H9 (cell line): ENCODE measurements around the gene MAJIN. TPM values are rescaled to one million over a fixed set of nuclear protein-coding genes. Genes with fewer than 3 reads are reported as not detected.

Experiments used
- DNase-seq: peaks from one replicate; pipeline ENCODE4 v3.0.0-alpha.2; 2017
- H2AFZ ChIP-seq: one replicate; pipeline ENCODE4 v1.6.1; 2013; ENCODE audit warnings: mild to moderate bottlenecking, low read length, control low read depth, moderate library complexity
- H2AK5ac ChIP-seq: 2 replicates; pipeline ENCODE4 v1.6.1; 2013; ENCODE audit warnings: low read length, control low read depth, mixed read lengths; ENCODE audit not compliant: insufficient read length
- H2BK120ac ChIP-seq: one replicate; pipeline ENCODE4 v1.6.1; 2013; ENCODE audit warnings: low read depth, mild to moderate bottlenecking, low read length, control low read depth, inconsistent platforms; ENCODE audit not compliant: poor library complexity, severe bottlenecking
- H2BK12ac ChIP-seq: 2 replicates; pipeline ENCODE4 v1.6.1; 2013; ENCODE audit warnings: low read length, control low read depth, mixed read lengths, low read depth; ENCODE audit not compliant: insufficient read length
- H2BK15ac ChIP-seq: 2 replicates; pipeline ENCODE4 v1.6.1; 2013; ENCODE audit warnings: low read depth, low read length, control low read depth
- H2BK20ac ChIP-seq: one replicate; pipeline ENCODE4 v1.6.1; 2013; ENCODE audit warnings: low read depth, mild to moderate bottlenecking, low read length, control low read depth, inconsistent platforms; ENCODE audit not compliant: poor library complexity, severe bottlenecking
- H2BK5ac ChIP-seq: 2 replicates; pipeline ENCODE4 v1.6.1; 2013; ENCODE audit warnings: low read length, control low read depth, mixed read lengths; ENCODE audit not compliant: insufficient read length
- H3K14ac ChIP-seq: 2 replicates; pipeline ENCODE4 v1.6.1; 2013; ENCODE audit warnings: low read length, control low read depth; ENCODE audit not compliant: insufficient read depth
- H3K18ac ChIP-seq: 2 replicates; pipeline ENCODE4 v1.6.1; 2013; ENCODE audit warnings: low read depth, mild to moderate bottlenecking, mixed read lengths, low read length, control low read depth; ENCODE audit not compliant: insufficient read length
- H3K23ac ChIP-seq: 2 replicates; pipeline ENCODE4 v1.6.1; 2013; ENCODE audit warnings: low read length, control low read depth, mixed read lengths, low read depth; ENCODE audit not compliant: insufficient read length
- H3K23me2 ChIP-seq: 2 replicates; pipeline ENCODE4 v1.6.1; 2013; ENCODE audit warnings: low read depth, mild to moderate bottlenecking, mixed read lengths, low read length, control low read depth; ENCODE audit not compliant: insufficient read length, poor library complexity, severe bottlenecking
- H3K27ac ChIP-seq: 2 replicates; pipeline ENCODE4 v1.5.1; 2013; ENCODE audit warnings: low read length, control low read depth, mixed read lengths, low read depth; ENCODE audit not compliant: insufficient read length
- H3K27me3 ChIP-seq: 2 replicates; pipeline ENCODE4 v1.6.1; 2013; ENCODE audit warnings: low read length, control low read depth, inconsistent platforms; ENCODE audit not compliant: insufficient read depth
- H3K4ac ChIP-seq: 2 replicates; pipeline ENCODE4 v1.6.1; 2013; ENCODE audit warnings: low read depth, mild to moderate bottlenecking, control low read depth, inconsistent platforms, low read length, moderate library complexity
- H3K4me1 ChIP-seq: 2 replicates; pipeline ENCODE4 v1.6.1; 2013; ENCODE audit warnings: low read length, control low read depth, inconsistent platforms; ENCODE audit not compliant: insufficient read depth
- H3K4me2 ChIP-seq: 2 replicates; pipeline ENCODE4 v1.6.1; 2013; ENCODE audit warnings: low read length, control low read depth, mixed read lengths; ENCODE audit not compliant: insufficient read length, insufficient read depth
- H3K56ac ChIP-seq: 2 replicates; pipeline ENCODE4 v1.6.1; 2013; ENCODE audit warnings: low read depth, mild to moderate bottlenecking, mixed read lengths, low read length, control low read depth; ENCODE audit not compliant: insufficient read length
- H3K79me1 ChIP-seq: 2 replicates; pipeline ENCODE4 v1.6.1; 2013; ENCODE audit warnings: low read depth, mild to moderate bottlenecking, moderate library complexity, low read length, control low read depth, inconsistent platforms; ENCODE audit not compliant: insufficient read depth, poor library complexity, severe bottlenecking
- H3K79me2 ChIP-seq: 2 replicates; pipeline ENCODE4 v1.6.1; 2013; ENCODE audit warnings: low read length, control low read depth, inconsistent platforms; ENCODE audit not compliant: insufficient read depth
- H3K9ac ChIP-seq: 2 replicates; pipeline ENCODE4 v1.6.1; 2013; ENCODE audit warnings: low read length, control low read depth, mixed read lengths; ENCODE audit not compliant: insufficient read length; ENCODE audit errors: extremely low read depth
- H3K9me3 ChIP-seq: one replicate; pipeline ENCODE4 v1.6.1; 2013; ENCODE audit warnings: low read depth, low read length, inconsistent platforms; ENCODE audit not compliant: control insufficient read depth
- H3T11ph ChIP-seq: one replicate; pipeline ENCODE4 v1.6.1; 2013; ENCODE audit warnings: mild to moderate bottlenecking, low read length, control low read depth, inconsistent platforms
- H4K20me1 ChIP-seq: one replicate; pipeline ENCODE4 v1.6.1; 2013; ENCODE audit not compliant: control insufficient read depth, insufficient read length, insufficient read depth
- H4K5ac ChIP-seq: 2 replicates; pipeline ENCODE4 v1.6.1; 2013; ENCODE audit warnings: low read depth, mild to moderate bottlenecking, mixed read lengths, low read length, control low read depth; ENCODE audit not compliant: insufficient read length
- H4K8ac ChIP-seq: replicated peaks from 2 replicates; pipeline ENCODE4 v1.6.1; 2013; ENCODE audit warnings: low read length, control low read depth, mixed read lengths, low read depth; ENCODE audit not compliant: insufficient read length
- H4K91ac ChIP-seq: 2 replicates; pipeline ENCODE4 v1.6.1; 2013; ENCODE audit warnings: low read depth, mild to moderate bottlenecking, moderate library complexity, mixed read lengths, low read length, control low read depth; ENCODE audit not compliant: insufficient read length
- H3K27ac Mint-ChIP-seq, 3 experiments: 2 replicates in 2 of 3; 3 replicates in 1 of 3; pipeline ENCODE4 v1.8.0; 2020 to 2021; ENCODE audit warnings: mixed read lengths in 3 of 3, mild to moderate bottlenecking in 1 of 3, moderate library complexity in 1 of 3
- H3K27me3 Mint-ChIP-seq: 2 replicates; pipeline ENCODE4 v1.8.0; 2021; ENCODE audit warnings: low read depth, mild to moderate bottlenecking, moderate library complexity, mixed read lengths
- H3K36me3 Mint-ChIP-seq, 3 experiments: 2 replicates in 2 of 3; 3 replicates in 1 of 3; pipeline ENCODE4 v1.8.0; 2020 to 2021; ENCODE audit warnings: low read depth in 3 of 3, mixed read lengths in 3 of 3; ENCODE audit not compliant: insufficient read depth in 1 of 3
- H3K4me1 Mint-ChIP-seq, 2 experiments: 2 replicates each; pipeline ENCODE4 v1.8.0; 2020; ENCODE audit warnings: mixed read lengths in 2 of 2
- H3K4me3 Mint-ChIP-seq, 2 experiments: 2 replicates in 1 of 2; 3 replicates in 1 of 2; pipeline ENCODE4 v1.8.0; 2020 to 2021; ENCODE audit warnings: mild to moderate bottlenecking in 2 of 2, mixed read lengths in 2 of 2, moderate library complexity in 1 of 2
- H3K9me3 Mint-ChIP-seq, 2 experiments: 2 replicates in 1 of 2; 3 replicates in 1 of 2; pipeline ENCODE4 v1.8.0; 2020; ENCODE audit warnings: mild to moderate bottlenecking in 2 of 2, mixed read lengths in 2 of 2, moderate library complexity in 1 of 2
- CTCF ChIP-seq: fragments of 200-600 bp; sonication (generic); conservative IDR thresholded peaks from 3 replicates; pipeline ENCODE4 v1.8.0; 2021; ENCODE audit warnings: antibody characterized with exemption, mild to moderate bottlenecking
- WGBS: extraction: QIAGEN DNeasy Blood & Tissue Kit; methylation state at CpG from one replicate; pipeline ENCODE4 v1.1.7; 2013; ENCODE audit warnings: missing lambda C conversion rate, low lambda C conversion rate, mixed read lengths; ENCODE audit not compliant: insufficient read length; ENCODE audit errors: extremely low coverage; 5-methylcytosine and 5-hydroxymethylcytosine counted together
- total RNA-seq: library from RNA; stranded (reverse); gene quantifications from 2 replicates; pipeline ENCODE4 v1.2.1, GENCODE V29; 2021

MAJIN gene
- total RNA-seq, 1 experiment from 2014 or later: not detected

DNA sequence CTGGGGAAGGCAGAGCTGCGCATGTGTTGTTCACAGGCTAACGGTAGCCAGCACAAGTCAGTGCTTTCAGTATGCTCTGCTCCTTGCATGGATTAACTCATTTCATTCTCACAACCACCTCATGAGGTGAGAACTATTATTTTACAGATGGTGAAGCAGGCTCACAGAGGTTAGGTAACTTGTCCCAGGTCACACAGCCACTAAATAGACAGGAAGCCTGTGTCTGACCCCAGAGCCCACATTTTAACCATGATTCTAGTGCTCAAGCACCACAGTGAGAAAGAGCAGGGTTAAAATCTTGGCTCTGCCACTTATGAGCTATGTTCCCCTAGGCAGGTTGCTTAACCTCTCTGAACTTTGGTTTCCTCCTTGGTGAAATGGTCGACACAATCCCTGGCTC lies 49.1 kb upstream of the MAJIN start:
- Histone ChIP-seq H3K56ac (no peak overlapping the region), H3K27me3 (no peaks in the 10 kb centered on the region), H3K23ac (no peak overlapping the region), H3K9ac (no peak overlapping the region), H4K91ac (no peak overlapping the region), H2AK5ac (no peak overlapping the region), H3K4me2 (no peak overlapping the region), H4K8ac (no peak overlapping the region), H4K5ac (no peak overlapping the region), H2BK12ac (no peak overlapping the region), H3K23me2 (no peaks in the 10 kb centered on the region), H2BK15ac (no peak overlapping the region), H3K14ac (no peak overlapping the region), H2BK120ac (no peak overlapping the region), H3K4ac (no peak overlapping the region), H2BK20ac (no peak overlapping the region), H3K79me1 (no peaks in the 10 kb centered on the region), H3K79me2 (no peaks in the 10 kb centered on the region), H4K20me1 (no peaks in the 10 kb centered on the region), H2BK5ac (no peak overlapping the region), H3K18ac (no peak overlapping the region), H2AFZ (no peak overlapping the region), H3K27ac (no peak overlapping the region), H3T11ph (no peak overlapping the region), H3K4me1 (no peaks in the 10 kb centered on the region), H3K9me3 (no peaks in the 10 kb centered on the region)
- TF ChIP-seq CTCF: no peak
- Mint-ChIP-seq H3K9me3 (no peaks in the 10 kb centered on the region), H3K4me1 (peaks cover 0 to 2% of the 10 kb centered on the region in 2 experiments; a peak in 2 of 4 replicates), H3K4me3 (no peak overlapping the region), H3K27ac (no peak overlapping the region; a peak in 1 of 7 replicates), H3K27me3 (peaks cover under 1% of the 10 kb centered on the region; the same call in 1 of the 2 replicates), H3K36me3 (peaks cover 21 to 56% (median 51%) of the 10 kb centered on the region in 3 experiments)
- WGBS: no CpG with 5 or more reads among the region's 3 CpGs
- no peak for DNase-seq
